HL-60/S4 treated with retinoic acid at 250 ng/mL for 4 days and 3 days (cell line): ENCODE measurements around the gene NFATC1.

ENCODE experiments used
- in situ Hi-C: fragments of 300-500 bp; cut with MboI; formaldehyde crosslinking; loops from 2 replicates; pipeline ENCODE4 v1.7.0; 2022; ENCODE audit warnings: low sequenced_read_pairs

Gene NFATC1

GRCh38 chr18:79420033-79420745 lies 24.5 kb downstream of the NFATC1 start:
- in situ Hi-C loops, result no loop called here

- in situ Hi-C loops, result no loop called here
Measured at GRCh38 chr18:79421275-79421857, 25.6 kb downstream of the NFATC1 start.

- in situ Hi-C loops, result no loop called here
Measured at GRCh38 chr18:79422022-79422782, 26.5 kb downstream of the NFATC1 start.

- in situ Hi-C loops, result no loop called here
Measured at GRCh38 chr18:79422783-79423165, 27.0 kb downstream of the NFATC1 start.

GRCh38 chr18:79423211-79424007 lies 27.7 kb downstream of the NFATC1 start:
- in situ Hi-C loops, result no loop called here

GRCh38 chr18:79424008-79424565 lies 28.4 kb downstream of the NFATC1 start:
- in situ Hi-C loops, result no loop called here

GRCh38 chr18:79424880-79425568 lies 29.3 kb downstream of the NFATC1 start:
- in situ Hi-C loops, result no loop called here

GRCh38 chr18:79425569-79425886 lies 29.8 kb downstream of the NFATC1 start:
- in situ Hi-C loops, result no loop called here

GRCh38 chr18:79426376-79427300 lies 30.9 kb downstream of the NFATC1 start:
- in situ Hi-C loops, result no loop called here

GRCh38 chr18:79427368-79428225 lies 31.9 kb downstream of the NFATC1 start:
- in situ Hi-C loops, result no loop called here

GRCh38 chr18:79428287-79428686 lies 32.6 kb downstream of the NFATC1 start:
- in situ Hi-C loops, result no loop called here

GRCh38 chr18:79429381-79429780 lies 33.7 kb downstream of the NFATC1 start:
- in situ Hi-C loops, result no loop called here

GRCh38 chr18:79429785-79430281 lies 34.1 kb downstream of the NFATC1 start:
- in situ Hi-C loops, result no loop called here

- in situ Hi-C loops, result no loop called here
Measured at GRCh38 chr18:79432376-79433120, 36.8 kb downstream of the NFATC1 start.

GRCh38 chr18:79433431-79433830 lies 37.7 kb downstream of the NFATC1 start:
- in situ Hi-C loops, result no loop called here

- in situ Hi-C loops, result no loop called here
Measured at GRCh38 chr18:79434607-79435401, 39.1 kb downstream of the NFATC1 start.
